OCI-LY3 (cell line): Measurements from ENCODE around the gene CACNB1.

Experiments
- EZH2phosphoT487 ChIP-seq: fragments of 200-600 bp; shearing (Covaris generic); IDR thresholded peaks from 2 replicates; pipeline ENCODE4 v1.6.1; 2018; ENCODE audit warnings: antibody characterized with exemption, mixed run types, low read depth
- TF ChIP-seq, protein P1 (sequence below): fragments of 200-600, 300-600 bp; sonication (generic); IDR thresholded peaks from 2 replicates; pipeline ENCODE4 v1.5.1; 2014; ENCODE audit warnings: antibody characterized with exemption, low read length, low read depth

- TF ChIP-seq EZH2phosphoT487, result no peak
- TF ChIP-seq, protein P1, sequence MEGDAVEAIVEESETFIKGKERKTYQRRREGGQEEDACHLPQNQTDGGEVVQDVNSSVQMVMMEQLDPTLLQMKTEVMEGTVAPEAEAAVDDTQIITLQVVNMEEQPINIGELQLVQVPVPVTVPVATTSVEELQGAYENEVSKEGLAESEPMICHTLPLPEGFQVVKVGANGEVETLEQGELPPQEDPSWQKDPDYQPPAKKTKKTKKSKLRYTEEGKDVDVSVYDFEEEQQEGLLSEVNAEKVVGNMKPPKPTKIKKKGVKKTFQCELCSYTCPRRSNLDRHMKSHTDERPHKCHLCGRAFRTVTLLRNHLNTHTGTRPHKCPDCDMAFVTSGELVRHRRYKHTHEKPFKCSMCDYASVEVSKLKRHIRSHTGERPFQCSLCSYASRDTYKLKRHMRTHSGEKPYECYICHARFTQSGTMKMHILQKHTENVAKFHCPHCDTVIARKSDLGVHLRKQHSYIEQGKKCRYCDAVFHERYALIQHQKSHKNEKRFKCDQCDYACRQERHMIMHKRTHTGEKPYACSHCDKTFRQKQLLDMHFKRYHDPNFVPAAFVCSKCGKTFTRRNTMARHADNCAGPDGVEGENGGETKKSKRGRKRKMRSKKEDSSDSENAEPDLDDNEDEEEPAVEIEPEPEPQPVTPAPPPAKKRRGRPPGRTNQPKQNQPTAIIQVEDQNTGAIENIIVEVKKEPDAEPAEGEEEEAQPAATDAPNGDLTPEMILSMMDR, result no peak
Measured at GRCh38 chr17:39165178-39165840, 32.2 kb downstream of the CACNB1 start.
